EL (cell line): ENCODE results near the gene FAM13A.
"Not testable (repeated sequence)": the region's sequence is repeated elsewhere in the genome, so short reads cannot be mapped to it uniquely, and the experiment has no call there.

Experiments
- DNase-seq: peaks from one replicate; pipeline ENCODE4 v3.0.0-alpha.2; 2016

The FAM13A gene

DNA sequence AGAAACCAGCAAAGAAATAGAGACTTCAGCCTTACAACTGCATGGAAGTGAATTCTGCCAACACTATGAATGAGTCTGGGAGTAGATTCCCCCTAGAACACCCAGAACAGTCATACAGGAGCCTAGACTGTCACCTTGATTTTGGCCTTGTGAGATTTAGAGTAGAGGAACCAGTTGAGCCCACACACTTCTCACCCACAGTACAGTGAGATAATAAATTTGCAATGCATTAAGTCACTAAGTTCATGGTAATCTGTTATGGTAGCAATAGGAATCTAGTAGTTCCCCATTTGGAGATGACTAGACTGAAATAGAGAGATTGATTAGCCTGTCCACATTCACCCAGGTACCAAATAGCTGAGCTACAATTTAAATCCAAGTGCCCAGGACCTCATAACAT is 59.0 kb downstream of the FAM13A start:
- no peak for DNase-seq

DNA sequence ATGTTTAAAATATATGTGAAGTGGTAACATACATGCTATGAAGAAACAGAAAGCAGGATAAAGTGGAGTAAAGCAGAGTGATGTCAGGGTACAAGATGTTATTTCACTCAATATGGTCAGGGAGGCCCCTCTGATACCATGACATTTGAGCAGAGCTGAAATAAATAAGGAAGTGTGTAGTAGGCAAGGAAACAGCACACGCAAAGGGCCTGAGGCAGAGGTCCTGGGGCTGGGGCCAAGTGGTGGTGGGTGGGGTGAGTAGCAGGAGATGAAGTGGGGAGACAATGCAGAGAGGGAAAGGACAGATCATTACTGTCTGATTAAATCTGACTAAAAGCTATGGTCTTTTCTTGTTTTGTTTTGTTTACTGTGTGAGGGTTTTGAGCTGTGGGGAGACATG is 61.1 kb downstream of the FAM13A start:
- DNase-seq: no peak

DNA sequence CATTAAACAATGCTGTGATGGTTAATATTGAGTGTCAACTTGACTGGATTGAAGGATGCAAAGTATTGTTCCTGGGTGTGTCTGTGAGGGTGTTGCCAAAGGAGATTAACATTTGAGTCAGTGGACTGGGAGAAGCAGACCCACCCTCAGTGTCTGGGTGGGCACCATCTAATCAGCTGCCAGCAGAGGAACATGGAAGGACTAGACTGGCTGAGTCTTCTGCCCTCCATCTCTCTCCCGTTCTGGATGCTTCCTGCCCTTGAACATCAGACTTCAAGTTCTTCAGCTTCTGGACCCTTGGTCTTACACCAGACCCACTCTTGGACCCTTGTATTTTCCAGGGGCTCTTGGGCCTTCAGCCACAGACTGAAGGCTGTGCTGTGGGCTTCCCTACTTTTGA is 61.7 kb downstream of the FAM13A start:
- not testable (repeated sequence) for DNase-seq

DNA sequence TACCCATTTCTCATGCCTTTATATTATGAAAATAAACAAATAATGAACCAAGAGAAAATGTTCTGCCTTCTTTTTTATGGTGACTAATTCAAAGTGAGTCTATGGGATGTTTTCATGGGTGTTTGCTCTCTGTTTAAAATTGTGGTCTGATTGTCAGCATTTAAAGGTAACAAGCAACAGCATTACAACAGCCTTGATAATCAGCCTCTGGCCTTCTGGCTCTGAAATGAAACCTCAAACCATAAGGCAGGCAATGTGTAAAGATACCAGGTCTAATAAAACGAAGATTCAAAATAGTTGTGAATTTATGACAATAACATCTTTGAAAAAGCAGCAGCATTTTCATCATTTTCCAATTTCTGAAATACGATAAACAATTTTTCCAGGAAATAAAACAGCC is 63.7 kb downstream of the FAM13A start:
- DNase-seq: no peak

DNA sequence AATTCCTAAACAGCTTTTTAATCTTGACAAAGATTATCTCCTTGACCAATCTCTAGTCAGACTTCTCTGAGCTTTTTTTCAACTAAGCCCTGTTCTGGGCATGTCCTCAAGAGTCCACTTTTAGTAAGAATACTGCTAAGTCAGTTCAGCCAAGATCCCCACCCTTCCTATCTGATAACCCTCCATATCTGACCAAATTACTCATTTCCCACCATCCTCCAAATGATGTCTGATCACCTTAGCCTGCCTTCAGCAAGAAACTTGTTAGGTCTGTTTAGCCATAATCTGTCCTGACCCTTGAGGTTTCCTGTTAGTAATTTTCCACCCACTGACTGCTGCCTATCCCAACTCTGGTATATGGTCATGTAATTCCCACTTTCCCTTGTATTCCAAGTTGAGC is 65.2 kb downstream of the FAM13A start:
- DNase-seq: peak; percentile 1

DNA sequence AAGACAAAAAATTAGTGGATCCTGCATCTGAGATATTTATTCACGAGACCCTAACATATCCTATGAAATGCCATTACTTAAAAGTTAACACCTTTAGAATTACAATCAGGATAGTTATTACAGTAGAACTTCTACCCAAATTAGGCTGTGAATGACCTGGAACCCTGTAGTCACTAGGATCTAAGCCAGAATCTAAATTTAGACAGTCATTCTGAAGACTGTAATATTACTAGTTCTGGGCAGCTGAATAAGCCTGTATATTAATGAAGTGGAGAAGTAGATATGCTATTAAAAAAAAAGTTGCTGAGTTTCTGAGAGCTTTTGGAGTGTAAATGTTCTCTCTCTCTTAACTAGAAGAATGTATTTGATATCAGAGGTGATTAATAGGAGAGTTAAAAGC is 67.0 kb downstream of the FAM13A start:
- no peak for DNase-seq

DNA sequence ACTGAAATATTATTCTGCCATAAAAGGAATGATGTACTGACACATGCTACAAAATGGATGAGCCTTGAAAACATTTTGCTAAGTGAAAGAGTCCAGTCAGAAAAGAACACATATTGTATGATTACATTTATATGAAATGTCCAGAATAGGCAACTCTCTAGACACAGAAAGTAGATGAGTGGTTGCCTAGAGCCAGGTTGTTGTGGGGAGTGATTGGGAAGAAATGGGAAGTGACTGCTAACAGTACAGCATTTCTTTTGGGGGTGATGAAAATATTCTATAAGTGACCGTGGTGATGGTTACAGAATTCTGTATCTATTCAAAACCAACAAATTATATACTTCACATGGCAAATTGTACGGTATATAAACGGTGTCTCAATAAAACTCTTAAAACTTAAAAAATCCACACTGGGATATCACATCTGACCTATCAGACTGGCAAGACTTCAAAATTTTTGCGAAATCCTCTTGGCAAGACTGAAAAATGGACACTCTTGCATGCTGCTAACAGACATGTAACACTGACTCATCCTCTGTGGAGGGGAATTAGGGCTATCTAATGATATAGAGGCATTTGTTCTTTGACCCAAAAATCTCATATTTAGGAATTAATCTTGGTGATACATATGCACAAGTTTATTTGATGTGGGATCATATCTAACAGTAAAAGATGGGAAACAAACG is 71.8 kb downstream of the FAM13A start:
- DNase-seq: peak; percentile 62

DNA sequence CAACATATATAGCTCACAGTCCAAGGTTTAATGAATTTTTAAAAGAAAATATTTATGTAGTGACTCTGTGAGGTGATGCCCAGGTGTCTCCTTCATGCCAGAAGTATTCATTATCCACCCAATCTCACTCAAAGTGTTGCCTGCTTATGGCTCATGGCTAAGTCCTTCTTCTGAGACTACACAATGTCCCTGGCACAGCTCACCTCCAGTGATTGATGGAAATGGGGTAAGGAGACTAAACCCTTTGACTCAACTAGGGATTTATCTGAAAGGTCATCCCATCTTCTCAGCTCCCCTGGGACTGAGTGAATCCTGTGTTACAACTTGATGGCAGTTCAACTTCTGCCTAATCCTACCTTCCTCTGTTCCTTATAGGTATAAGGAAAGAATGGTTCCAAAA is 74.2 kb downstream of the FAM13A start:
- DNase-seq: no peak

DNA sequence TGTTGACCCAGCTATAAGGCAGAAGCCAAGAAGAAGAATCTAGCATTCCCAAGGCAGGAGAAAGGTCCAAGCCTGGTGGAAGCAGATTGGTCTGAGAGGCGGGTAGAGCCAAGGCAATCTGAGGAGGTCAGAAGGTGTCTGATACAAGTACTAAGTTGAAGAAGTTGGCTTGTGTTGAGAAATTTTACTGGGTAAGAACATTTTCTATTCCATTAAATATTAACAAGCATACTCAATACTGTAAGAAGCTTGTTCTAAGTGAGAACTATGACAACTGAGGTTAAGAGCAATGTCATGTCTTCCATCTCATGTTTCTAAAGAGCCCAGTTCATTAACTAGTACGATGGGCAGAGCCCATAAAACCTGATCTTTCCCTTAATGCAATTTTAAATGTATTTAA is 75.0 kb downstream of the FAM13A start:
- DNase-seq: no peak

DNA sequence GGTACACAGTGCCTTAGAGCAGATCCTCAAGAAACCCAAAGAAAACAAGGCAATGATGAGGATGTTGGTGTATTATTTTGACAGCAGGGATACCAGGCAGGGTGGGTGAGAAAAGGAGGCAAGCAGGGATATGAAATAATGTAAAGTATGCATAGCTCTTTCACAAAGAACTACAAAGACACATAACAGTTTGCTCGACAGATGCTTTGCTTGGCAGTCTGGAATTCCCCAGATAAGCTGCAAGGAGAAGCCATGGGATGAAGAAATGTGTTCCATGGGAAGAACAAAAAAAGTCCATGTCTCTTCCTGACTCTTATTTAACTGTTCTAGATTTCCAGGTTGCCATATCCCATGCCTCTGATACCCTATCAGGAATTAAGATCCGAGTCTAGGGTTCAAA is 75.4 kb downstream of the FAM13A start:
- DNase-seq: no peak

DNA sequence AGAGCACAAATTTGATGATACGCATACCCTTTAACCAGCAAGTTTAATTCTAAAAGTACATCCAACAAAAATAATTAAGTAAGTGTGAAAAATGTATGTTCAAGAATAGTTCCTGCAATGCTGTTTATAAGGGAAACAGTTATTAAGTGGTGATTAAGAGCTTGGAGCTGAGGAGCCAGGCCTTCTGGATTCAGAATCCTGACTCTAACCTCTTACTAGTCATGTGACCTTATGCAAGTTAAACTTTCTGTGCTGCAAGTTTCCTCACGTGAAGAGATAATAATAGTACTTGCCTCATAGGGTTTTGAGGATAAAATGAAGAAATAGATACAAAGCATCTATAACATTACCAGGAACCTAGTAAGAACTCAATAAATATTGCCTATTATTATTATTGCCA is 77.7 kb downstream of the FAM13A start:
- DNase-seq: no peak

DNA sequence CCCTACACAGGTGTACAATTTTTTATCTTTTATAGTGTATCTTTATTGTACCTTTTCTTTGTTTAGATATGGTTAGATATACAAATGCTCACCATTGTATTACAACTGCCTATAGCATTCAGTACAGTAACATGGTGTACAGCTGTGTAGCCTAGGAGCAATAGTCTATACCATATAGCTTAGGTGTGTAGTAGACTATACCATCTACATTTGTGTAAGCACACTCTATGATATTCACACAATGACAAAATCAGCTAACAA is 80.3 kb downstream of the FAM13A start:
- DNase-seq: no peak

DNA sequence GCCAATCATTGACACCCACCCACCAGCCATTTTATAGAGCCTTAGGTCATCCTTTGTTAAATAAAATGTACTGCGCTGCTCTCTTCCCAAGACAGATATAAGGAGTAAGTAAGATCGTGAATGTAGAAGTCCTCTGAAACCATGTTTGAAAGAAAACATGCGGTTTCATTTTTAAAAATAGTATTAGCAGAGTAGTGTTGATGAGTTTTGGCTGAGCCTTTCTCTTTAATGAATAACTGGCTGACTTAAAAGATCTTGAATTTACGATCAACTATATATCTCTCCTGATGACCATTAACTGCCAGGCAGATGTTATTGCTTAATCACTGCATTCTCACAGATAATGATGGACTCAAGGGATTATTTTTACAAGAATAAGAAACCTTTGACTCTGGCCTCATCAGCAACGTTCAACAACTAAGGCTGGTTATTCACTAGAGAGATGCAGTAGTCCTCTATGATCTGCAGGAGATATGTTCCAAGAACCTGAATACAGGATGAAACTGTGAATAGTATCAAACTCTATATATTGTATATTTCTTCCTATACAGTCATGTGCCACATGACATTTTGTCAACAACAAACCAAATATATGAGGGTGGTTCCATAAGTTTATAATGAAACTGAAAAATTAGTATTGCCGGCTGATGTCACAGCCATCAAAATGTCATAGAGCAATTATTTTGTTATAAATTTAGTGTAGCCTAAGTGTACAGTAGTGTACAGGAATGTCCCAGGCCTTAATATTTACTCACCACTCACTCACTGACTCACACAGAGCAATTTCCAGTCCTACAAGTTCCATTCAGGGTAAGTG is 80.8 kb downstream of the FAM13A start:
- DNase-seq: peak; percentile 12

DNA sequence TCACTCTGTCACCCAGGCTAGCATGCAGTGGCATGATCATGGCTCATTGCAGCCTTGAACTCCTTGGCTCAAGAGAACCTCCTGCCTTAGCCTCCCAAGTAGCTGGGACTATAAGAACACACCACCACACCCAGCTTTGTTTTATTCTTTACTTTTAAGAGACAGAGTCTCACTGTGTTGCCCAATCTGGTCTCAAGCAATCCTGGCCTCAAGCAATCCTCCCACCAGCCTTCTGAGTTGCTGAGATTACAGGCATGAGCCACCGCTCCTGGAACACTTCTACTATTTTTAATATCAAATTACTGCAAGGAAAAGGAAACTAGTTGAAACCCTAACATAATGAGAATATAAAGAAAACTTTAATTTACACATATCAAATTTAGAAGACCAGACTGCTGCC is 85.4 kb downstream of the FAM13A start:
- no peak for DNase-seq

DNA sequence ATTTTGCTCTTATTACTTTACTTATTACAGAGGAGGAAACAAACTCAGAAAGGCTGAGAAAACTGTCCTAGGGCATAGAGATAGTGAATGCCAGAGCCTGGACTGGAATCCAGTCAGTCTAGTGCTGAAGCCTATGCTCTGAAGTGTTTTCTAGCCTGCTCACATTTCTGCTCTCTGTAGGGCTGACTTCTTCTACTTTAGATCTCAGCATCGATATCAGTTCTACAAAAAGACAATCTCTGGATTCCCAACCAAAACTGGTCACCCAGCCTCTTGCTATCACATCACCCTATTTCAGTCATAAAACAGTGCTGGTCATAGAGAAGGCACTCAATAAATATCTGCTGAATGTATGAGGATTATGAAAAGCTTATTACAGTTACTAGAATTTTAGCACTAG is 87.2 kb downstream of the FAM13A start:
- no peak for DNase-seq

DNA sequence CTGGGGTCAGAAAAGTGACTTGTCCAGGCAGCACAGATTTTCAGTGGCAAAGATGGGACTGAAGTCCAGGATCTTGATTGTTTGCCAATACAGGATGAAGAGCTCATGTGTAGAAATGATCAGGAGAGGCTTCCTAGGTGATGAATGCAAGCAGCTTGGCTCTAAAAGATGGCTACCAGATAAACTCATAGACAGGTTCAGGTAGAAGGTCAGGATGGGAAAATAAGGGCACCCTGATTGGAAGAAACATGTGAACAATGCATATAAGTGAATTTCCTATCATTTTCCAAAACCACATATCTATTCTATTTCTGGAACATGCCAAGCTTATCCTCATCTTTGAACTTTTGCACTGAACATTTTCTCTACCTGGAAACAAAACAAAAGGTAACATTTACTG is 87.7 kb downstream of the FAM13A start:
- DNase-seq: no peak

DNA sequence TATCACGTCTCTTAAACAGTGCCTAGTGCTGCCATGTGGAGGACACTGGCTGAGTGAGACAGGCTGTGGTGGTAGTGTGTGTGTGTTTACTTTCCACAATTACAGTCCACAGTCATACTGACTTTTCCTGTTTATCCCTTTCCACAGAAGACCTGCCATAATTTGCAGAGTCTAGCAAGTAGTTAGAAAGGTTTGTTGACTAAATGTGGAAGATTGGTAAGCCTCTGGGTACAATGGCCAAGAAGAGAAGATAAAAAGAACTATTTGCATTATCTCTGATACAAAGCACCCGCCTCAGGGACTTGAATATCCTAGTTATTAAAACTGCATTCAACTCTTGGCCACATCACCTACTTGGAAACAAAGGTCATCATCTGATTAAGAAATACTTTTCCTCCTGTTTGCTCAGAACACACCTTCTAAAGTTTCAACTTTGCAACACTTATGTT is 89.1 kb downstream of the FAM13A start:
- DNase-seq: no peak

DNA sequence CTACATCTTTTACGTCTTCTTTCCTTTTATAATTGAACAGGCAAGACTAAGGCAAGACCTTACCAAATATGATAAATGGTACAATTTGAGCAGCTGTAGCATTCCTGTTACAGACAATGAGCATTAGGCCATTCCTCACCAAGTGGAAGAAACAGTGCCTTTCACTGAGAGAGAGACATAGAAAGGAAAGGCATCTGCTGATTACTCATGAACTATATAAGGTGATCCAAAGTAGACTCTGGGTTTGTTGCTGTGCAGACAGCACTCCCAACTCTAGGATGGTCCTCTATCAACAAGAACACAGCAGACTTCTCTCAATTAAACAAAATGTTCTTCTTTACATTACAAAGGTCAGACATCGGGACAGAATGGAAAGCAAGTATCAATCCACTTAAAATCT is 91.9 kb downstream of the FAM13A start:
- DNase-seq: no peak

DNA sequence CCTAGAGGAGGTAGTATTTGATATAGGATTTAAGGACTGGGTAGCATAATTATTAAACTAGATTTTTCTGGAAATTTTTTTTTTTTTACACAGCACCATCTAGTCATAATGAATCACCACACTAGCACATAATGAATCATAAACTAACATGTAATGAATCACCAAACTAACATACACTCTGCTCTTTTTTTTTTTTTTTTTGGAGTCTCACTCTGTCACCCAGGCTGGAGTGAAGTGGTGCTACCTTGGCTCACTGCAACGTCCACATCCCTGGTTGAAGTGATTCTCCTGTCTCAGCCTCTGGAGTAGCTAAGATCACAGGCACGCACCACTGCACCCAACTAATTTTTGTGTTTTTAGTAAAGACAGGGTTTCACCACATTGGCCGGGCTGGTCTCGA is 92.5 kb downstream of the FAM13A start:
- DNase-seq: peak; percentile 53

DNA sequence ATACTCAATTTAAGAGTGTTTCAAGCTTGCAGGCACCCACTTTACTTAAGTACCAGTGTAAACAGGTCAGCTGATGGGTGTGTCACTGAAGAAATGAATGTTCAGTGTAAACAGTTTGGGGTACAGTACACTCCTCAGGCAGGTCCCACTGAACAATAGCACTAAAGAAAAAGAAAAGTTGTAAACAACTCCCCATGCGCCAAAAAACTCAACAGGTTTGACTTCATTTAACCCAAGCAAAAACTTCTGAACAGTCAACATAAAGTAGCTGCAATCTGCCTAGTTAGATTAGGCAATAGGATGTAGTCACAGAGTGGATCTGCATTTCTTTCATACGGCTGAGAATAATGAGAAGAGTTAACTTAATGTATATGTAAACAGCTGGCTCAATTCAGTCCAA is 93.2 kb downstream of the FAM13A start:
- DNase-seq: peak; percentile 16

DNA sequence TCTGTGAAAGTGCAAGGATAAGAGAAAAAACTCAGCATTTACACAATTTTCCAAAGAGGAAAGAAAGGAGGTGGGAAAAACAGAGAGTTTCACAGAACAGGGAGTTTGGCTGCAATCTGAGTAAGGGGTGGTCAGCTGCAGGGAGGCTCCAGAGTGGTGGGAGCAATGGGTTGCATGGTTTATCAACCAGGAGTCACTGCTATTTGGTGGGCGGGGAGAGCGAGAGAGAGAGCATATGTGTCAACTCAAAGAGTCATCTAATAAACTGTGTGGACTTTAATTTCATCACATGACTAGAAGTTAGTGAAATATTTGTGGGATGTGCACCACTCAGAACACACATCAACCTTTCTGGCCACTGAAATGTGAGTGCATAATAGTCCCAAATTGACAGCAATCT is 94.6 kb downstream of the FAM13A start:
- no peak for DNase-seq

DNA sequence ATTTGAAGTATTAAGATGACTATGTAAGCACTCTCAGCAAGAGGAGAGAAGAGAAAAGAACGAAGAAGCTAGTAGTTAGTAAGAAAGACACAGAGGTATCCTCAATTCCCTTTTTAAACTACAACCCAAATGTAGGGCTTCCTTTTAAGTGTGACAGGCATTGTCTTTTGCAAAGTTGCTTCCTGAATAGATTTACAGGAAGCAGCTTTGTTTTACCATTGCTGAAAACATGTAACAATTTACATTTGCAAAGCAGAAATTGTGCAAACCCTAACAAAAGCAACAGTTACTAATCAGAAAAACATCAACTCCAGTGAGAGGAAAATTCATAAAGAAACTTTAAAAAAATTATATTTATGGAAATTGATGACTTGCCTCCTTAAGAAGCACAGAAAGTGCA is 96.4 kb downstream of the FAM13A start:
- DNase-seq: no peak

DNA sequence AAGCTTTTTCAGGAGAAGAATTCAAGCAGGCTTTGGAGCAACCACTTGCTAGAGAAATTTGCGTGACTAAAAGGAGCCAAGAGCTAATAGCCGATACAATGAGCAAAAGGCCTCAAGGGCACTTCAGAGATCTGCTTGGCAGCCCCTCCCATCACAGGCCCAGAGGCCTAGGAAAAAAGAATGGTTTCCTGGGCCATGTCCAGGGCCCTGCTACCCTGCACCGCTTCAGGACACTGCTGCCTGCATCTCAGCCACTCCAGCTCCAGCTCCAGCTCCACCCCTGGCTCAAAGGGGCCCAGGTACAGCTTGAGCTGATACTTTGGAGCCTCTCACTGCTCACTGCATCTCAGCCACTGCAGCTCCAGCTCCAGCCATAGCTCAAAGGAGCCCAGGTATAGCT is 98.9 kb downstream of the FAM13A start:
- DNase-seq: no peak

DNA sequence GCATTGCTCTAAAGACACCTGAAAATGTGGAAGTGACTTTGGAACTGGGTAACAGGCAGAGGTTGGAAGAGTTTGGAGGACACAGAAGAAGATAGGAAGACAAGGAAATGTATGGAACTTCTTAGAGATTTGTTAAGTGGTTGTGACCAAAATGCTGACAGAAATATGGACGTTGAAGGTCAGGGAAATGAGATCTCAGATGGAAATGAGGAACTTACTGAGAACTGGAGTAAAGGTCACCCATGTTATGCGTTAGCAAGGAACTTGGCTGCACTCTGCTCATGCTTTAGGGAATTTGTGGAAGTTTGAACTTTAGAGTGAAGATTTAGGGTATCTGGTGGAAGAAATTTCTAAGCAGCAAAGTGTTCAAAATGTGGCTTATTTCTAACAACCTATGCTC is 99.4 kb downstream of the FAM13A start:
- no peak for DNase-seq
